A673 (cell line): ENCODE data around the gene PRDM16.

Experiments
- CTCF ChIP-seq: fragments of 300-800, 200-600 bp; sonication (generic); conservative IDR thresholded peaks from 2 replicates; pipeline ENCODE4 v1.5.1; 2017; ENCODE audit warnings: low read depth, mild to moderate bottlenecking, antibody characterized with exemption, low read length, moderate library complexity, mixed read lengths
- EZH2 ChIP-seq: fragments of 200-600 bp; sonication (generic); IDR thresholded peaks from 2 replicates; pipeline ENCODE4 v1.6.1; 2017; ENCODE audit warnings: borderline replicate concordance, low read depth, mild to moderate bottlenecking, mixed read lengths, antibody characterized with exemption, low read length; ENCODE audit not compliant: poor library complexity, severe bottlenecking

- TF ChIP-seq EZH2 (no peak), CTCF (no peak)
Measured at GRCh38 chr1:3103967-3104677, 35.1 kb downstream of the PRDM16 start.
